Measurements from ENCODE around the gene RPL28.
A peak's percentile ranks its signal among the peaks of the same experiment; 100 is the strongest.
"Not testable (repeated sequence)": the region's sequence is repeated elsewhere in the genome, so short reads cannot be mapped to it uniquely, and the experiment has no call there.

RPL28 gene

DNA sequence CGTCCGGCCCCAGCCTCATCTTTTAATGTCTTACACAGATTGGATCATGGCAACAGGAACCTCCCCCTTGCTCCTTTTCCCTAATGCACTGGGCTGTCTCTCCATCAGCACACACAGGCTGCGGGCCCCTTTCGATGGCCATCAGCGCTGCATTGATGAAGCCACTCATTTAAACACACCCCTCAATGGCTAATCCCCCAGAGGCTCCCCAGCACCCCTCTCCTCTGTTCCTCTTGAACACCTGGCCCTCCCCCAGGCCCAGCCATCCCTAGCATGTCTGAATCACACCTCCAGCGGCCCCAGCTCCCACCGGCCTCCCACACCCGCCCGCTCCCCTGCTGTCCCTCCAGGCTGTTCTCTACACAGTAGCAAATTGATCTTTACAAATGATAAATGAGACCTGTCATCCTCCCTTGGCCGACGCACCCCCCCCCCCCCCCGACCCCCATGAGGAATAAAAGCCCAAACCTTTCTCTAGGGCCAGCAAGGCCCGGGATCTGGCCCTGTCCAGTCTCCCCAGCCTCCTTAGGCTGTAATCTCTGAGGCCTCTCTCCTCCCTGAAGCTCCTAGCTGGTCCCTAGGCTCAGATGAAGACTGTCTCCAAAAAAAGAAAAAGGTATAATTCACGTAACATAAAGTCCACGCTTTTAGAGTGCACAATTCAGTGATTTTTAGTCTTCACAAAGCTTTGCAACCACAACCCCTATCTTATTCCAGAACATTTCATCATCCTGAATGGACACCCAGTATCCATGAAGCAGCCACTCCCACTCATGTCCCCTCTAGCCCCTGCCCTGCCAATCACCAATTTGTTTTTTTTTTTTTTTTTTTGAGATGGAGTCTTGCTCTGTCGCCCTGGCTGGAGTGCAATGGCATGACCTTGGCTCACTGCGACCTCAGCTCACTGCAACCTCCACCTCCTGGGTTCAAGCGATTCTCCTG lies 7.4 kb downstream of the RPL28 start:
- no peak for DNase-seq (ENCODE audit: low spot score)

GRCh38 chr19:55398200-55398925 lies 12.6 kb downstream of the RPL28 start:
- DNase-seq (ENCODE audit: low spot score): peak; percentile 62

GRCh38 chr19:55400281-55401087 lies 14.8 kb downstream of the RPL28 start:
- no peak for DNase-seq (ENCODE audit: low spot score)

GRCh38 chr19:55401390-55401789 lies 15.7 kb downstream of the RPL28 start:
- not testable (repeated sequence) for DNase-seq (ENCODE audit: low spot score)

DNA sequence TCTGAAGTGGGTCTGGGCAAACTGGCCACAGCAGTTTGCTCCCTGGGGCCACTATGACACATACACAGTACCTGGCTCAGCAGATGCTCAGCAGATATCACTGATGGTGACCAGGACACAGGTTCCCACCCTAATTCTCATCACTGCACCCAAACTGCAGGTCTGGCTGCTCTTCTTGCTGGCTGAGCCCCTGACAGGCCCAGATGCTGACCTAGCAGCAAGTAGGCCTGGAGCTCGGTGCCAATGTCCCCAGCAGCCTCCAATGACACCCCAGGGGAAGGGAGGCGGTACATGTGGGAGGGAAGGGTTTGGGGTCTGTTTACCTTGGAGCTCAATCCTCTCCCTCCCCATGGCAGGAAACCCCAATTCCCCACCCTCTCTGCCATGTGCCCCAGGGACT lies 16.8 kb downstream of the RPL28 start:
- no peak for DNase-seq (ENCODE audit: low spot score)

DNA sequence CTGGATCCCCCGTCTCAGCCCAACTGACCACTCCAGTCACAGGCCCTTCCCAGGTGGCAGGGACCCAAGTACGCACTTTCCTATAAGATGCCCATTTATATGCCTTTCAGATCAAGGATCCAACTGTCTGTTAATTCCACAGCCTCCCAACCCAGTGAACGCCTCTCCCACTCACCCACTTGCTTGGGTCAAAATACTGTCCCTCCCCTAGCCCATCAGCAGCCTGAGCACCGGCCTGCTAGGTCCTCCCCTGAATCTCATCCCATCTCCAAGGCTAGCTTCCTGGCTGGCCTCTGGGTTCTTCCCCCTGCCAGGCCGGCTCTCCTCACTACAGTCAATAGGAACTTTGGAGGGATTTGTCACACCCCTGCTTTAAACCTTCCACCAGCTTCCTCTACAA lies 19.9 kb downstream of the RPL28 start:
- no peak for DNase-seq (ENCODE audit: low spot score)

DNA sequence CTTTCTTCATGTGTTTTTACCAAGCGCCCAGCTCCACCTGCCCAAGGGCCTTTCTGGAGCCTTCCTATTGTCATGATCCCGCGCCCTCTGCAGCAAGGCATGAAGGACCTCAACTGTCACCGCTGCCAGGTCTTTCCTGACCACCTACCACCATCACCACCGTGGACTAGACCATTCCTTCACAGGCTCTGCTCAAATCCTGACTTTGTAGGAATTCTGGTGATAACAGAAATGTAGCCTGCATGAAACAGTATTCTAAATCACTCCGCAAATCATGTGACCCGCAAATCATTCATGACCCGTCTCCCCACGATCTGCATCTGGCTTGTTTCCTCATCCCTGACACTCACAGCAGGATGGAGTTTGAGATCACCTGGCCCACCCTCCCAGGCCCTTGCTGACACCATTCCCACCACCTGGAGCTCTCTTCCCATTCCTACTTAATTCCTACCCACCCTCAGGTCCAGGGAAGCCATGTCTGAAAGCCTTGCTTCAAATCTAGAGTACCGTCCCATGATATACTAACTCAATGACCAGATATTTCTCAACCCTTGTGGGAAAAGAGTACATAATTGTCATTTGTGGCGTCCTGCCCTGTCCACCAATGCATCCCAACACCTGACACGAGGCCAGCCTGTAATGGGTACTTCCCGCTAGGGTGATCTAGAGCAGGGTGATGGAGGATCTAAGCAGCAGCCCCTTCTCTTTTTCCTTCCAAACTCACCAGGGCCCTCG lies 20.5 kb downstream of the RPL28 start:
- no peak for DNase-seq (ENCODE audit: low spot score)

GRCh38 chr19:55406826-55407549 lies 21.3 kb downstream of the RPL28 start:
- DNase-seq (ENCODE audit: low spot score): peak; percentile 25

DNA sequence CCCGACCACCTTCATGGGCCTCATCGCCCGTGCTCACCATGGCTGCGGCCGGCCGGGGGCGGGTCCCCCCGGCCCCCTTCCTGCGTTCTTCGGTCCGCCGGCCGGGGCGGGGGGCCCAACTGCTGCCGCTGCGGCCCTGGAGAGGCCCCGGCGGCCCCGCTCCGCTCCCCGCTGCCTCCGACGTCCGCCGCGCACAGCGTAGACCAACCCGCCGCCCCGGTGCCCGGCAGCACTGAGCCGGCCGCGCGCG lies 21.7 kb downstream of the RPL28 start, which contains the start of gene UBE2S:
Gene UBE2S, minus strand, starts transcription at position 239 of the 250 bp plus-strand sequence. Its CDS starts 199 bp downstream, at position 40.
- not testable (repeated sequence) for DNase-seq (ENCODE audit: low spot score)

- DNase-seq (ENCODE audit: low spot score): peak; percentile 98
Observed at GRCh38 chr19:55407800-55408532, 22.2 kb downstream of the RPL28 start.

GRCh38 chr19:55408533-55408872 lies 22.8 kb downstream of the RPL28 start:
- no peak for DNase-seq (ENCODE audit: low spot score)

DNA sequence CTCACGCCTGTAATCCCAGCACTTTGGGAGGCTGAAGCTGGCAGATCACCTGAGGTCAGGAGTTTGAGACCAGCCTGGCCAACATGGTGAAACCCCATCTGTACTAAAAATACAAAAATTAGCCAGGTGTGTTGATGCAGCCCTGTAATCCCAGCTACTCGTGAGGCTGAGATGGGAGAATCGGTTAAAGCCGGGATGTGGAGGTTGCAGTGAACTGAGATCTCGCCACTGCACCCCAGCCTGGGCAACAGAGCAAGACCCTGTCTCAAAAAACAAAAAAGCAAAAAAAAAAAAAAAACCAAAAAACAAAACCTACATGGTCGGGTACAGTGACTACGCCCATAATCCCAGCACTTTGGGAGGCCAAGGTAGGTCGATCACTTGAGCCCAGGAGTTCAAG lies 23.4 kb downstream of the RPL28 start:
- DNase-seq (ENCODE audit: low spot score): not testable (repeated sequence)

DNA sequence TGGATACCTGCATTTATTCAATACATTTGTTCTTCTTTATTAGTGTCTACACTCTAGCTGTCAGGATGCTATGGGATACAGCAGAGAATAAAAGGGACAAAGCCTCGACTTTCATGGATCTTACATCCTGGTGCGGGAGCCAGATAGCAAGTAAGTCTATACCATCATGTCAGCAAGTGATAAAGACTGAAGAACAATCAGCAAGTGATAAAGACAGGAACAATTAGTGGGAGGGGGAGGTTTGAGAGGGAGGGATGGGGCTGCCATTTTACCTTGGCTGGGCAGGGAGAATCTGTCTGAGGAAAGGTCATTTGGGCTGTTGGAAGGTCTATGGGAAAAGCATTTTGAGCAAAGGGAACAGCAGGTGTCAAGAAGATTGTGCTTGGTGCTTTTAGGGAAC lies 24.4 kb downstream of the RPL28 start:
- DNase-seq (ENCODE audit: low spot score): no peak

GRCh38 chr19:55418185-55418584 lies 32.5 kb downstream of the RPL28 start:
- DNase-seq (ENCODE audit: low spot score): peak; percentile 57

GRCh38 chr19:55419103-55419502 lies 33.4 kb downstream of the RPL28 start:
- no peak for DNase-seq (ENCODE audit: low spot score)

DNA sequence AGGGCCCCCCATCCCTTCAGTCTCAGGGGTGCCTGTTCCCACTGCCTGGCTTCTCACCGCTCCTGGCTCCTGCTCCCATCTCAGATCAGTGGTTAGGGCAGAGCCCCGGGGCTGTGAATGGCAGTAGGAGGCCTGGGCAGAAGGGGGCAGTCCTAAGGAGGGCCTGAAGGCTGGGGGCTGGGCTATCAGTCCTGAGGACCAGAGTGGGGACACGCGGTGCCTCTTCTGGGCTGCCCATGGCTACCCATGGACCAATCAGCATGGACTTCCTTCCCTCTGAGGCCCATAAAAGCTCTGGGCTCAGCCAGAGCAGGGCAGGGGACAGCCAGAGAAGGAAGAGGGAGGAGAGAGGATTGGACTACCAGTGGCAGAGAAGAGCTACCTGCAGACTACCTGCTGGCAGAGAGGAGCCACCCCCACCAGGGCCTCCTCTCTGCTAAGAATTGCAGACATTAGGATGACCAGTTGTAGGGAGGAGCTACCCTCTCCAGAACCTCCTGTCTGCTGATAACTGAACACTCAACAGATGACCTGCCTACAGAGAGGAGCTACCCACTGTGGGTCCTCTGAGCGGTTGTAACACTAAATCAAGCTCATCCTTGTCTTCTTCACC lies 34.0 kb downstream of the RPL28 start:
- no peak for DNase-seq (ENCODE audit: low spot score)

GRCh38 chr19:55421281-55421680 lies 35.5 kb downstream of the RPL28 start:
- not testable (repeated sequence) for DNase-seq (ENCODE audit: low spot score)

DNA sequence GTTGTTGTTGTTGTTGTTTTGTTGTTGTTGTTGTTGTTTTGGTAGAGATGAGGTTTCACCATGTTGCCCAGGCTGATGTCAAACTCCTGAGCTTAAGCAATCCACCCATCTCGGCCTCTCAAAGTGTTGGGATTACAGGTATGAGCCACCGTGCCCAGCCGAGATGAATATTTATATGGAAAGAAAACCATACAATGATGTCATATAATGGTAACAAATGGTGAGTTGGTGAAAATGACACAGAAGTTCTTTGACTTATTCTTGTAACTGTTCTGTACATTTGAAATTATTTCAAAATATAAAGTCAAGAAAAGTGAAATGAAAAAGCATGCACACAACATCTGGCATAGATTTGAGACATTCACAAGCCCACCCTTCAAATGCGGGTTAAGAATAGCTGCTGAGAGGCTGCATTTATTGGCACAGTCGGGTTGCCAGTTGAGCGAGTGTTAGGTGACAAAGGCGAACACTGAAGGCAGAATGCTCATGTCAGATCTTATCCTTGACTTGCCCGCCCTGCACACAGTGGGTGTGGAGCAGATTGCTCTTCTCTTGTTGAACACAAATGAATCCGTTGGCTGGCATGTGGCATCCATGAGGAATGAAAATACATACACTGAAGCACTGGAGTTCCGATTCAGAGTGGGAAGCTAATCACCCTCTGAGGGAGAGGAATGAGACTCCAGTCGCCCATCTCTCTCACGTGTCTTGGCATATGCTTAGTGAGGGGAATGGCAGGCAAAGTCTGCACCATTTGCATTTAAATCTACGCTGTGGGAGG lies 37.7 kb downstream of the RPL28 start:
- no peak for DNase-seq (ENCODE audit: low spot score)

DNA sequence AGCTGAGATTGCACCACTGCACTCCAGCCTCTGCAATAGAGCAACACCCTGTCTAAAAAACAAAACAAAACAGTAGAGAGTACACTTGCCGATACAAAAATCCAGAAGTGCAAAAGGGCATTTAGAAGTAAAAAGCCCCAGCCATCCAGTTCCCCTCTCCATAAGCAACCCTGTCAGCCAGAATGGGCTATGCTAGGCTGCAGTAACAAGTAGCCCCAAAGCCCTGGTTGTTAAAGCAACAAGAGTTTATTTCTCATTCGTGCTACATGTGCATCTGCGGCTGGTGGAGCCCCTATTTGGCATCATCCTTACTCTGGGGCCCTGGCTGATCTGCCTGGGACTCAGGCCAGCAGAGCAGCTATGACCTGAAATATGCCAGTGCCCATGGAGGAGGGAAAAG lies 38.8 kb downstream of the RPL28 start:
- DNase-seq (ENCODE audit: low spot score): no peak

Measured in activated CD4-positive, alpha-beta T cell treated with anti-CD3 and anti-CD28 coated beads, Interleukin-2, Interleukin-4, amounts not matched to agents 100 ng/mL and 50 ng/mL, durations not matched to agents 16 hours and 8 hours (primary cell).